ENCODE results near the gene UBXN4. TPM values are rescaled to one million over a fixed set of nuclear protein-coding genes. Genes with fewer than 3 reads are reported as not detected.

UBXN4 gene
- total and polyA plus RNA-seq, 2 experiments from 2014 or later: 69.7 to 179 TPM

GRCh38 chr2:135812907-135813511, 71.4 kb downstream of the UBXN4 start:
- in situ Hi-C loops (cut with MboI): no loop called here
- H3K4me2 ChIP-seq (ENCODE audit: unreplicated experiment): no peak overlapping the region
- H4K20me1 ChIP-seq (ENCODE audit: insufficient read depth): no peaks in the 10 kb centered on the region
- no peak overlapping the region for H3K9ac ChIP-seq
- H3K4me1 ChIP-seq (ENCODE audit: insufficient read depth): no peaks in the 10 kb centered on the region
- H3K9me3 ChIP-seq (ENCODE audit: low read depth): no peaks in the 10 kb centered on the region
- DNase-seq: no peak
- no peak overlapping the region for H2AFZ ChIP-seq
- H3K79me2 ChIP-seq (ENCODE audit: insufficient read depth): no peaks in the 10 kb centered on the region
- no peaks in the 10 kb centered on the region for H3K36me3 ChIP-seq (ENCODE audit: low read depth)
- H3K4me3 ChIP-seq: no peak overlapping the region
- 45 to 48% methylated on average over 2 of the region's 2 CpGs for WGBS, 2 experiments (ENCODE audit: low coverage in 1 of 2, low lambda C conversion rate in 2 of 2, missing lambda C conversion rate in 2 of 2)
- no peak for TF ChIP-seq EZH2phosphoT487 (IDR thresholded peaks at IDR 0.05; ENCODE audit: insufficient read depth, low read depth)
- TF ChIP-seq EZH2 (IDR thresholded peaks at IDR 0.05; ENCODE audit: insufficient read depth, poor library complexity, severe bottlenecking): no peak
- no peaks in the 10 kb centered on the region for H3K9me2 ChIP-seq (ENCODE audit: insufficient read depth)
- H3K27me3 ChIP-seq (replicated peaks; ENCODE audit: insufficient read depth): no peaks in the 10 kb centered on the region
- no peaks in the 10 kb centered on the region for H3F3A ChIP-seq (ENCODE audit: insufficient read depth)
- H3K27ac ChIP-seq: no peak overlapping the region

GRCh38 chr2:135815269-135815668, 73.6 kb downstream of the UBXN4 start:
- H3K9me2 ChIP-seq (ENCODE audit: insufficient read depth): no peaks in the 10 kb centered on the region
- H3K4me3 ChIP-seq: no peak overlapping the region
- H3K27ac ChIP-seq: no peak overlapping the region
- H3K79me2 ChIP-seq (ENCODE audit: insufficient read depth): no peaks in the 10 kb centered on the region
- 43 to 52% methylated on average over 3 of the region's 3 CpGs for WGBS, 2 experiments (ENCODE audit: low coverage in 1 of 2, low lambda C conversion rate in 2 of 2, missing lambda C conversion rate in 2 of 2)
- H2AFZ ChIP-seq: no peak overlapping the region
- no peaks in the 10 kb centered on the region for H3K27me3 ChIP-seq (replicated peaks; ENCODE audit: insufficient read depth)
- DNase-seq: no peak
- no peak for TF ChIP-seq EZH2phosphoT487 (IDR thresholded peaks at IDR 0.05; ENCODE audit: insufficient read depth, low read depth)
- no peak for TF ChIP-seq EZH2 (IDR thresholded peaks at IDR 0.05; ENCODE audit: insufficient read depth, poor library complexity, severe bottlenecking)
- H3K9ac ChIP-seq: no peak overlapping the region
- no peak overlapping the region for H3K4me2 ChIP-seq (ENCODE audit: unreplicated experiment)
- no peaks in the 10 kb centered on the region for H4K20me1 ChIP-seq (ENCODE audit: insufficient read depth)
- H3F3A ChIP-seq (ENCODE audit: insufficient read depth): no peaks in the 10 kb centered on the region
- no peaks in the 10 kb centered on the region for H3K36me3 ChIP-seq (ENCODE audit: low read depth)
- H3K9me3 ChIP-seq (ENCODE audit: low read depth): no peaks in the 10 kb centered on the region
- peaks cover 8% of the 10 kb centered on the region; the same call in 1 of the 2 replicates for H3K4me1 ChIP-seq (ENCODE audit: insufficient read depth)
- in situ Hi-C loops (cut with MboI): no loop called here

DNA sequence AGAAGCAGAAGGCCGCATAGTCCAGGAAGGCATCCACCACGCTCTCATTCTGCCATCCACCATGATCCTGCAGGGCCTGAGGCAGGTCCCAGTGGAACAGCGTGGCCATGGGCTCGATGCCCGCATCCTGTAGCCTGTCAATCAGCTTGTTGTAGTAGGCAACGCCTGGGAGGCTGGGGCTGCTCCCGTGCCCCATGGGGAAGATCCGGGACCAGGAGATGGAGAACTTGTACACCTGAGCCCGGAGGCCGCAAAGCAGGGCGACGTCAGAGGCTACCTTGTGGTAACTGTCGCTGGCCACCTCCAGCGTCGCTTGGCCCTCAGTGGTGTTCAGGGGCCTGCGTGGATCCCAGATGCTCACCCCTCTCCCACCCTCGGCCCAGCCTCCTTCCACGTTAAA, 75.8 kb downstream of the UBXN4 start:
- no peak overlapping the region for H3K4me3 ChIP-seq
- TF ChIP-seq EZH2phosphoT487 (IDR thresholded peaks at IDR 0.05; ENCODE audit: insufficient read depth, low read depth) (no peak), EZH2 (IDR thresholded peaks at IDR 0.05; ENCODE audit: insufficient read depth, poor library complexity, severe bottlenecking) (no peak)
- no peaks in the 10 kb centered on the region for H4K20me1 ChIP-seq (ENCODE audit: insufficient read depth)
- no peak overlapping the region for H3K27ac ChIP-seq
- 85 to 86% methylated on average over 17 of the region's 18 CpGs for WGBS, 2 experiments (ENCODE audit: low coverage in 1 of 2, low lambda C conversion rate in 2 of 2, missing lambda C conversion rate in 2 of 2)
- no peak overlapping the region for H2AFZ ChIP-seq
- peaks cover 9% of the 10 kb centered on the region; the same call in 1 of the 2 replicates for H3K4me1 ChIP-seq (ENCODE audit: insufficient read depth)
- H3K79me2 ChIP-seq (ENCODE audit: insufficient read depth): no peaks in the 10 kb centered on the region
- no peak overlapping the region for H3K4me2 ChIP-seq (ENCODE audit: unreplicated experiment)
- no peaks in the 10 kb centered on the region for H3K9me2 ChIP-seq (ENCODE audit: insufficient read depth)
- DNase-seq: no peak
- H3K36me3 ChIP-seq (ENCODE audit: low read depth): no peaks in the 10 kb centered on the region
- no peak overlapping the region for H3K9ac ChIP-seq
- no peaks in the 10 kb centered on the region for H3F3A ChIP-seq (ENCODE audit: insufficient read depth)
- no peaks in the 10 kb centered on the region for H3K27me3 ChIP-seq (replicated peaks; ENCODE audit: insufficient read depth)
- H3K9me3 ChIP-seq (ENCODE audit: low read depth): no peaks in the 10 kb centered on the region
- in situ Hi-C loops (cut with MboI): no loop called here

DNA sequence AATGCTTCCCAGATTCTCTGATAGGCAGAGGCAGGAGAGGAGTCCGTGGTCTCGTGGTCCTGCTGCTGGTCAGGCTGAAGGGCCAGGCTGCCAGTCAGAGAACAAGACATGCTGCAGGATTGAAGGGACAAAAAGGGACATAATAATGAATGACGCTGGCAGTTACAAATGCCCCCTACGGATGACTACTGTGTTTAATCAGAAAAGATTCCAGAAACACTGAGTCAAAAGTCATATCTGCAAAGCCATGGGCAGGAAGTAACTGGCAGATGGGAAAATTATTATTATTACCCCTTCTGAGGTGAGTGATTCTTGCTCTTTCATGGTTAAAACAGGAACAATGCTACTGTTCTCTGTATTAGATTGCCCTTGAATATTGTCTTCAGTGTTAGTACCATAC, 76.3 kb downstream of the UBXN4 start:
- no peaks in the 10 kb centered on the region for H4K20me1 ChIP-seq (ENCODE audit: insufficient read depth)
- WGBS, 2 experiments (ENCODE audit: low coverage in 1 of 2, low lambda C conversion rate in 2 of 2, missing lambda C conversion rate in 2 of 2): 52 to 53% methylated on average over 4 of the region's 4 CpGs
- no peaks in the 10 kb centered on the region for H3K79me2 ChIP-seq (ENCODE audit: insufficient read depth)
- H3K4me2 ChIP-seq (ENCODE audit: unreplicated experiment): no peak overlapping the region
- no peak for TF ChIP-seq EZH2phosphoT487 (IDR thresholded peaks at IDR 0.05; ENCODE audit: insufficient read depth, low read depth)
- no peak for TF ChIP-seq EZH2 (IDR thresholded peaks at IDR 0.05; ENCODE audit: insufficient read depth, poor library complexity, severe bottlenecking)
- no peak overlapping the region for H3K4me3 ChIP-seq
- H3K27me3 ChIP-seq (replicated peaks; ENCODE audit: insufficient read depth): no peaks in the 10 kb centered on the region
- H3F3A ChIP-seq (ENCODE audit: insufficient read depth): no peaks in the 10 kb centered on the region
- peak; percentile 15 for DNase-seq
- 0 out of 2 replicates have a peak overlapping the region, but pooled peaks have one; percentile 33 for H2AFZ ChIP-seq
- H3K36me3 ChIP-seq (ENCODE audit: low read depth): no peaks in the 10 kb centered on the region
- H3K4me1 ChIP-seq (ENCODE audit: insufficient read depth): peaks cover 9% of the 10 kb centered on the region; the same call in 1 of the 2 replicates
- H3K9me3 ChIP-seq (ENCODE audit: low read depth): no peaks in the 10 kb centered on the region
- no peaks in the 10 kb centered on the region for H3K9me2 ChIP-seq (ENCODE audit: insufficient read depth)
- in situ Hi-C loops (cut with MboI): no loop called here
- H3K9ac ChIP-seq: no peak overlapping the region
- H3K27ac ChIP-seq: no peak overlapping the region

Data from GM23248 (cell line).